A549 (cell line): Measurements from ENCODE around the gene EIF4E2. TPM values are rescaled to one million over a fixed set of nuclear protein-coding genes. Genes with fewer than 3 reads are reported as not detected.
A peak's percentile ranks its signal among the peaks of the same experiment; 100 is the strongest.

Experiments used
- ATAC-seq, 2 experiments: fragments of 200-7000 bp in 1 of 2; fragments of >200 bp in 1 of 2; cut with Nextera tagmentation in 1 of 2; cut with Tn5 transposase in 1 of 2; 3 replicates each; pipeline versions ENCODE4 v1.8.0 to v1.9.1; 2018 to 2020; ENCODE audit warnings: mild to moderate bottlenecking in 1 of 2, moderate library complexity in 1 of 2
- CTCF ChIA-PET: fragments of 300-600 bp; sonication (Branson Sonifier 250); formaldehyde crosslinking; extraction: SDS; loops from one replicate; lab custom pipeline; 2021; ENCODE audit warnings: antibody characterized with exemption, inconsistent platforms; lab: Yijun Ruan, JAX
- POLR2A ChIA-PET: fragments of 350-600 bp; formaldehyde crosslinking; extraction: SDS; loops from one replicate; lab custom pipeline; 2021; ENCODE audit warnings: antibody characterized with exemption, inconsistent platforms; lab: Yijun Ruan, JAX
- DNase-seq, 2 experiments: peaks; one replicate each; pipeline versions ENCODE4 v3.0.0 to v3.0.0-alpha.2; 2011 to 2016; ENCODE audit warnings: low read depth in 1 of 2, low spot score in 1 of 2
- FAIRE-seq: peaks from 2 replicates; lab custom pipeline; 2011; peaks lifted over from hg19 to GRCh38; lab: Jason Lieb, UNC
- H3K27ac ChIP-seq, 2 experiments: fragments of >200 bp; sonication (Bioruptor Twin); formaldehyde crosslinking; 3 replicates each; pipeline ENCODE4 v1.5.1; 2016 to 2017
- H3K4me1 ChIP-seq: fragments of >200 bp; sonication (Bioruptor Twin); formaldehyde crosslinking; 3 replicates; pipeline ENCODE4 v1.6.1; 2016
- H3K4me2 ChIP-seq: fragments of >200 bp; sonication (Bioruptor Twin); formaldehyde crosslinking; 3 replicates; pipeline ENCODE4 v1.6.1; 2016
- H3K4me3 ChIP-seq: fragments of >200 bp; sonication (Bioruptor Twin); formaldehyde crosslinking; 3 replicates; pipeline ENCODE4 v1.5.1; 2016
- H3K9me3 ChIP-seq: fragments of >200 bp; sonication (Bioruptor Twin); formaldehyde crosslinking; 3 replicates; pipeline ENCODE4 v1.6.1; 2016
- BHLHE40 ChIP-seq: IDR thresholded peaks from 2 replicates; pipeline ENCODE4 v1.6.1; 2012; ENCODE audit warnings: low read depth, low read length, inconsistent platforms
- CBX2 ChIP-seq: fragments of 200-600 bp; sonication (generic); IDR thresholded peaks from 2 replicates; pipeline ENCODE4 v1.6.1; 2016; ENCODE audit warnings: low read depth, mild to moderate bottlenecking, borderline replicate concordance
- CHD2 ChIP-seq: fragments of 150-350 bp; IDR thresholded peaks from 2 replicates; pipeline ENCODE4 v1.6.1; 2014; ENCODE audit warnings: low read length; ENCODE audit not compliant: partially characterized antibody
- ESRRA ChIP-seq: fragments of 150-350 bp; IDR thresholded peaks from 2 replicates; pipeline ENCODE4 v1.6.1; 2014; ENCODE audit warnings: mild to moderate bottlenecking, low read length, borderline replicate concordance
- FOSB ChIP-seq: fragments of 250-450 bp; sonication (Bioruptor Pico); IDR thresholded peaks from 2 replicates; pipeline ENCODE4 v1.5.0; 2020; ENCODE audit warnings: mild to moderate bottlenecking, moderate library complexity
- FOSL2 ChIP-seq, 2 experiments: fragments of 450-650 bp in 1 of 2; fragments of >200 bp in 1 of 2; sonication (Bioruptor Twin) in 1 of 2; formaldehyde crosslinking; IDR thresholded peaks; 2 replicates each; pipeline versions ENCODE4 v1.5.0 to v1.6.1; 2016 to 2020; ENCODE audit warnings: mild to moderate bottlenecking in 1 of 2, moderate library complexity in 1 of 2
- GATA3 ChIP-seq: IDR thresholded peaks from 2 replicates; pipeline ENCODE4 v1.6.1; 2012; ENCODE audit warnings: borderline replicate concordance
- HOXB5 ChIP-seq: fragments of 250-450 bp; sonication (Bioruptor Pico); IDR thresholded peaks from 2 replicates; pipeline ENCODE4 v1.5.0; 2020; ENCODE audit warnings: mild to moderate bottlenecking, moderate library complexity
- JUN ChIP-seq, 2 experiments: fragments of >200 bp; sonication (Bioruptor Twin); formaldehyde crosslinking; IDR thresholded peaks; 2 replicates in 1 of 2; 3 replicates in 1 of 2; pipeline ENCODE4 v1.6.1; 2016 to 2017
- KDM5A ChIP-seq: fragments of 200-600 bp; sonication (generic); IDR thresholded peaks from 2 replicates; pipeline ENCODE4 v1.6.1; 2016; ENCODE audit warnings: antibody characterized with exemption, mild to moderate bottlenecking
- MYC ChIP-seq: IDR thresholded peaks from 2 replicates; pipeline ENCODE4 v1.6.1; 2012; ENCODE audit warnings: mild to moderate bottlenecking, inconsistent platforms, low read length, improper control_type of control experiment, borderline replicate concordance
- NFE2L2 ChIP-seq: fragments of 150-350 bp; conservative IDR thresholded peaks from 2 replicates; pipeline ENCODE4 v1.6.1; 2014; ENCODE audit warnings: low read length
- NPAS2 ChIP-seq: fragments of 250-450 bp; sonication (Bioruptor Pico); IDR thresholded peaks from 2 replicates; pipeline ENCODE4 v1.8.0; 2022; ENCODE audit warnings: mild to moderate bottlenecking, moderate library complexity, borderline replicate concordance
- NR3C1 ChIP-seq: fragments of >200 bp; sonication (Bioruptor Twin); formaldehyde crosslinking; IDR thresholded peaks from 3 replicates; pipeline ENCODE4 v1.6.1; 2017
- PHF8 ChIP-seq: fragments of 200-600 bp; sonication (generic); IDR thresholded peaks from 2 replicates; pipeline ENCODE4 v1.6.1; 2016; ENCODE audit warnings: low read depth, mild to moderate bottlenecking, antibody characterized with exemption, moderate library complexity, borderline replicate concordance
- POLR2AphosphoS2 ChIP-seq: conservative IDR thresholded peaks from 2 replicates; pipeline ENCODE4 v1.6.1; 2012; ENCODE audit warnings: low read length, improper control_type of control experiment, inconsistent platforms
- RCOR1 ChIP-seq: fragments of 150-350 bp; IDR thresholded peaks from 2 replicates; pipeline ENCODE4 v1.6.1; 2014; ENCODE audit warnings: antibody characterized with exemption, low read length, low read depth
- SREBF2 ChIP-seq: fragments of 450-650 bp; IDR thresholded peaks from 2 replicates; pipeline ENCODE4 v1.6.1; 2014; ENCODE audit warnings: mild to moderate bottlenecking, moderate library complexity
- TP53 ChIP-seq: fragments of 250-450 bp; sonication (Bioruptor Pico); IDR thresholded peaks from 2 replicates; pipeline ENCODE4 v1.5.0; 2021; ENCODE audit warnings: mild to moderate bottlenecking, moderate library complexity
- WGBS: methylation state at CpG from one replicate; pipeline ENCODE4 v1.1.6; 2017; ENCODE audit errors: missing lambda C conversion rate; 5-methylcytosine and 5-hydroxymethylcytosine counted together
- polyA minus RNA-seq: library from RNA; depleted of rRNA, polyadenylated mRNA; stranded (reverse); fragments of >200 nt; gene quantifications from 2 replicates; pipeline ENCODE4 v1.2.3, GENCODE V29; 2011; rRNA and poly(A)+ RNA removed
- polyA plus RNA-seq, 4 experiments: library from polyadenylated mRNA; depleted of rRNA in 3 of 4; stranded (reverse); fragments of >200 nt; fragmentation: RNase III in 1 of 4; extraction: RNeasy Plus Mini Kit Qiagen cat#74134 plus additional on column Dnase treatment in 1 of 4; gene quantifications; 2 replicates in 3 of 4; 3 replicates in 1 of 4; pipeline ENCODE4 v1.2.3, GENCODE V29; 2011 to 2017
- TF ChIP-seq, protein P1 (sequence below): fragments of 200-600 bp; sonication (generic); IDR thresholded peaks from 2 replicates; pipeline ENCODE4 v1.6.1; 2016; ENCODE audit warnings: antibody characterized with exemption, mild to moderate bottlenecking, moderate library complexity
- TF ChIP-seq, protein P2 (sequence below): IDR thresholded peaks from 2 replicates; pipeline ENCODE4 v1.6.1; 2012
- TF ChIP-seq, protein P3 (sequence below): fragments of >200 bp; sonication (Bioruptor Twin); formaldehyde crosslinking; IDR thresholded peaks from 3 replicates; pipeline ENCODE4 v1.6.1; 2016
- TF ChIP-seq, protein P4 (sequence below): fragments of 150-350 bp; IDR thresholded peaks from 2 replicates; pipeline ENCODE4 v1.6.1; 2014; ENCODE audit warnings: low read depth, mild to moderate bottlenecking, low read length
- TF ChIP-seq, protein P5 (sequence below): fragments of 250-450 bp; sonication (Bioruptor Pico); IDR thresholded peaks from 2 replicates; pipeline ENCODE4 v1.5.0; 2021; ENCODE audit warnings: mild to moderate bottlenecking, moderate library complexity, borderline replicate concordance
- TF ChIP-seq, protein P6 (sequence below): fragments of 450-650 bp; IDR thresholded peaks from 2 replicates; pipeline ENCODE4 v1.6.1; 2014; ENCODE audit warnings: antibody characterized with exemption

EIF4E2 gene, protein sequence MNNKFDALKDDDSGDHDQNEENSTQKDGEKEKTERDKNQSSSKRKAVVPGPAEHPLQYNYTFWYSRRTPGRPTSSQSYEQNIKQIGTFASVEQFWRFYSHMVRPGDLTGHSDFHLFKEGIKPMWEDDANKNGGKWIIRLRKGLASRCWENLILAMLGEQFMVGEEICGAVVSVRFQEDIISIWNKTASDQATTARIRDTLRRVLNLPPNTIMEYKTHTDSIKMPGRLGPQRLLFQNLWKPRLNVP
- polyA plus RNA-seq (2011; rRNA removed), result 49.1 and 51.4 TPM in 2 replicates
- 40.5 and 41.6 TPM in 2 replicates for polyA plus RNA-seq (2012; cell fraction: cytosol; rRNA removed)
- 24.7 and 43.5 TPM in 2 replicates for polyA plus RNA-seq (2012; cell fraction: nucleus; rRNA removed)
- 177 to 234 TPM (median 197 TPM) in 3 replicates for polyA plus RNA-seq (2017; fragmentation: RNase III; extraction: RNeasy Plus Mini Kit Qiagen cat#74134 plus additional on column Dnase treatment)
- 30.4 and 45.0 TPM in 2 replicates for polyA minus RNA-seq

DNA sequence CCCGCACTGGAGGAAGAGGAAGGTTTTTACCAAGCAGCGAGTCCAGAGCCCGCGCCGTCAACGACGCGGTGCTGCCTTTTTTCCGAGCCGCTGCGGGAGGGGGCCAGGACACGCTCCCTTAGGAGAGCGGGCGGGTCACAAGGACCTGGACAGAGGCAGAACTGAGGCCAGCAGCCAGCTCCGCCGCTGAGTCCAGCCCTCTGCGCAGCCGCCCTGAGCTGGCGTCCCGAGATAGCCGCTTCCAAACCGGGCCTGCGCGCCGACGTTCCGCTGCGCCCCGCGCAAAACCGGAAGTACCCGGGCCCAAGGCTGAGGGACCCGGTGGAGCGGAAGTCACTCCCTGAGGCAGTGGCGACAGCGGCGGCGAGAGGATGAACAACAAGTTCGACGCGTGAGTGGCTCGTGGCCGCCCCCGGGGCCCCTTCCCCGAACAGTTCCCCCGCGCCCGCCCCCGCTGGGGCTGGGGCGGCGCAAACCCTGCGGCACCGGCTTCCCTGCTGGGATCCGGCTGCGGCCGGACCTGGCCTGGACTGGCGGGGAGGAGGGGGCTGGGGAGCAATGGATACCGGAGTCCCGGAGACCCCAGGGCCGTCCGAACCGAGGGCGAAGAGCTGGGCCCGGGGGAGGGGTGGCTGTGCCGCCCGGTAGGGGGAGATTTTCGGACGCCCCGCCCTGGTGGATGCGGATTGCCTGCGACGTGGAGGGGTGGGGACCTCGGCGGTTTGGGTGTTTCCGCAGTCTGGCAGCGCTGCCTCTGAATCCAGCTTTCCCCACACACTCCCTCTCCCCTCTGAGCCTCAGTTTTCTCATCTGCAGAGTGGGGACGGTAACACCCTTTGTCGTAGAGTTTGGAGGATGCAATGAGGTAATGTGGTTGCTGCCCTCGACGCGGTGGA lies at the start of gene EIF4E2, which contains the start of gene TIGD1:
Gene EIF4E2 (plus strand): TSS at position 336 of the 896 bp plus-strand sequence. CDS start 36 bp downstream, at position 372.
Gene TIGD1 (minus strand): TSS at position 204 of the 896 bp plus-strand sequence. CDS start 675 bp downstream, outside the sequence.
- peak; percentile 95 to 98 for DNase-seq
- WGBS, result 2% methylated on average over 27 of the region's 81 CpGs
- Histone ChIP-seq H3K4me2 (peak within 1 kb of the TSS; percentile 78), H3K4me3 (peak within 1 kb of the TSS; percentile 95), H3K9me3 (no peaks in the 10 kb centered on the region), H3K4me1 (peaks cover 5% of the 10 kb centered on the region; the same call in 2 of the 3 replicates), H3K27ac (peak within 1 kb of the TSS; percentile 99)
- ATAC-seq, result peak; percentile 96 to 98
- no peak for FAIRE-seq
- POLR2A ChIA-PET, result interaction anchor here (0.7 to 1.5 kb wide), 7 partner anchors 11 to 55 kb away, joined by 3 to 13 read pairs (median 5); no protein-coding TSS in a partner anchor
- CTCF ChIA-PET, result interaction anchor here (0.7 to 1.4 kb wide), 2 partner anchors 17 to 43 kb away, joined by 3 to 7 read pairs; no protein-coding TSS in a partner anchor
- TF ChIP-seq, protein P1, sequence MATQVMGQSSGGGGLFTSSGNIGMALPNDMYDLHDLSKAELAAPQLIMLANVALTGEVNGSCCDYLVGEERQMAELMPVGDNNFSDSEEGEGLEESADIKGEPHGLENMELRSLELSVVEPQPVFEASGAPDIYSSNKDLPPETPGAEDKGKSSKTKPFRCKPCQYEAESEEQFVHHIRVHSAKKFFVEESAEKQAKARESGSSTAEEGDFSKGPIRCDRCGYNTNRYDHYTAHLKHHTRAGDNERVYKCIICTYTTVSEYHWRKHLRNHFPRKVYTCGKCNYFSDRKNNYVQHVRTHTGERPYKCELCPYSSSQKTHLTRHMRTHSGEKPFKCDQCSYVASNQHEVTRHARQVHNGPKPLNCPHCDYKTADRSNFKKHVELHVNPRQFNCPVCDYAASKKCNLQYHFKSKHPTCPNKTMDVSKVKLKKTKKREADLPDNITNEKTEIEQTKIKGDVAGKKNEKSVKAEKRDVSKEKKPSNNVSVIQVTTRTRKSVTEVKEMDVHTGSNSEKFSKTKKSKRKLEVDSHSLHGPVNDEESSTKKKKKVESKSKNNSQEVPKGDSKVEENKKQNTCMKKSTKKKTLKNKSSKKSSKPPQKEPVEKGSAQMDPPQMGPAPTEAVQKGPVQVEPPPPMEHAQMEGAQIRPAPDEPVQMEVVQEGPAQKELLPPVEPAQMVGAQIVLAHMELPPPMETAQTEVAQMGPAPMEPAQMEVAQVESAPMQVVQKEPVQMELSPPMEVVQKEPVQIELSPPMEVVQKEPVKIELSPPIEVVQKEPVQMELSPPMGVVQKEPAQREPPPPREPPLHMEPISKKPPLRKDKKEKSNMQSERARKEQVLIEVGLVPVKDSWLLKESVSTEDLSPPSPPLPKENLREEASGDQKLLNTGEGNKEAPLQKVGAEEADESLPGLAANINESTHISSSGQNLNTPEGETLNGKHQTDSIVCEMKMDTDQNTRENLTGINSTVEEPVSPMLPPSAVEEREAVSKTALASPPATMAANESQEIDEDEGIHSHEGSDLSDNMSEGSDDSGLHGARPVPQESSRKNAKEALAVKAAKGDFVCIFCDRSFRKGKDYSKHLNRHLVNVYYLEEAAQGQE, result peak; percentile 48; the same call in 1 of the 2 replicates
- TF ChIP-seq, protein P2, sequence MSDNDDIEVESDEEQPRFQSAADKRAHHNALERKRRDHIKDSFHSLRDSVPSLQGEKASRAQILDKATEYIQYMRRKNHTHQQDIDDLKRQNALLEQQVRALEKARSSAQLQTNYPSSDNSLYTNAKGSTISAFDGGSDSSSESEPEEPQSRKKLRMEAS, result peak; percentile 89
- TF ChIP-seq ESRRA (no peak), FOSB (CRISPR knock-in tag) (no peak), TP53 (peak; percentile 38; the same call in 1 of the 2 replicates), BHLHE40 (0 out of 2 replicates have a peak, but pooled peaks have one; percentile 25), NFE2L2 (no peak), JUN (IDR thresholded peaks at IDR 0.05) (peak; percentile 86 to 97; a peak in 4 of 5 replicates), GATA3 (peak; percentile 45; the same call in 1 of the 2 replicates), SREBF2 (no peak), PHF8 (peak; percentile 79), RCOR1 (peak; percentile 75; the same call in 1 of the 2 replicates), NPAS2 (CRISPR knock-in tag) (no peak), HOXB5 (CRISPR knock-in tag) (no peak), CBX2 (no peak), FOSL2 (IDR thresholded peaks at IDR 0.05) (no peak), FOSL2 (CRISPR knock-in tag; IDR thresholded peaks at IDR 0.05) (peak; percentile 5; the same call in 1 of the 2 replicates), KDM5A (peak; percentile 47; the same call in 1 of the 2 replicates), POLR2AphosphoS2 (no peak), NR3C1 (no peak), MYC (peak; percentile 19; the same call in 1 of the 2 replicates), CHD2 (peak; percentile 28)
- TF ChIP-seq, protein P3, sequence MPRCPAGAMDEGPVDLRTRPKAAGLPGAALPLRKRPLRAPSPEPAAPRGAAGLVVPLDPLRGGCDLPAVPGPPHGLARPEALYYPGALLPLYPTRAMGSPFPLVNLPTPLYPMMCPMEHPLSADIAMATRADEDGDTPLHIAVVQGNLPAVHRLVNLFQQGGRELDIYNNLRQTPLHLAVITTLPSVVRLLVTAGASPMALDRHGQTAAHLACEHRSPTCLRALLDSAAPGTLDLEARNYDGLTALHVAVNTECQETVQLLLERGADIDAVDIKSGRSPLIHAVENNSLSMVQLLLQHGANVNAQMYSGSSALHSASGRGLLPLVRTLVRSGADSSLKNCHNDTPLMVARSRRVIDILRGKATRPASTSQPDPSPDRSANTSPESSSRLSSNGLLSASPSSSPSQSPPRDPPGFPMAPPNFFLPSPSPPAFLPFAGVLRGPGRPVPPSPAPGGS, result peak; percentile 85; the same call in 2 of the 3 replicates
- TF ChIP-seq, protein P4, sequence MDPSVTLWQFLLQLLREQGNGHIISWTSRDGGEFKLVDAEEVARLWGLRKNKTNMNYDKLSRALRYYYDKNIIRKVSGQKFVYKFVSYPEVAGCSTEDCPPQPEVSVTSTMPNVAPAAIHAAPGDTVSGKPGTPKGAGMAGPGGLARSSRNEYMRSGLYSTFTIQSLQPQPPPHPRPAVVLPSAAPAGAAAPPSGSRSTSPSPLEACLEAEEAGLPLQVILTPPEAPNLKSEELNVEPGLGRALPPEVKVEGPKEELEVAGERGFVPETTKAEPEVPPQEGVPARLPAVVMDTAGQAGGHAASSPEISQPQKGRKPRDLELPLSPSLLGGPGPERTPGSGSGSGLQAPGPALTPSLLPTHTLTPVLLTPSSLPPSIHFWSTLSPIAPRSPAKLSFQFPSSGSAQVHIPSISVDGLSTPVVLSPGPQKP, result 0 out of 2 replicates have a peak, but pooled peaks have one; percentile 36
- TF ChIP-seq, protein P5, sequence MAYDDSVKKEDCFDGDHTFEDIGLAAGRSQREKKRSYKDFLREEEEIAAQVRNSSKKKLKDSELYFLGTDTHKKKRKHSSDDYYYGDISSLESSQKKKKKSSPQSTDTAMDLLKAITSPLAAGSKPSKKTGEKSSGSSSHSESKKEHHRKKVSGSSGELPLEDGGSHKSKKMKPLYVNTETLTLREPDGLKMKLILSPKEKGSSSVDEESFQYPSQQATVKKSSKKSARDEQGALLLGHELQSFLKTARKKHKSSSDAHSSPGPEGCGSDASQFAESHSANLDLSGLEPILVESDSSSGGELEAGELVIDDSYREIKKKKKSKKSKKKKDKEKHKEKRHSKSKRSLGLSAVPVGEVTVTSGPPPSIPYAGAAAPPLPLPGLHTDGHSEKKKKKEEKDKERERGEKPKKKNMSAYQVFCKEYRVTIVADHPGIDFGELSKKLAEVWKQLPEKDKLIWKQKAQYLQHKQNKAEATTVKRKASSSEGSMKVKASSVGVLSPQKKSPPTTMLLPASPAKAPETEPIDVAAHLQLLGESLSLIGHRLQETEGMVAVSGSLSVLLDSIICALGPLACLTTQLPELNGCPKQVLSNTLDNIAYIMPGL (CRISPR knock-in tag), result peak; percentile 79; the same call in 1 of the 2 replicates
- TF ChIP-seq, protein P6, sequence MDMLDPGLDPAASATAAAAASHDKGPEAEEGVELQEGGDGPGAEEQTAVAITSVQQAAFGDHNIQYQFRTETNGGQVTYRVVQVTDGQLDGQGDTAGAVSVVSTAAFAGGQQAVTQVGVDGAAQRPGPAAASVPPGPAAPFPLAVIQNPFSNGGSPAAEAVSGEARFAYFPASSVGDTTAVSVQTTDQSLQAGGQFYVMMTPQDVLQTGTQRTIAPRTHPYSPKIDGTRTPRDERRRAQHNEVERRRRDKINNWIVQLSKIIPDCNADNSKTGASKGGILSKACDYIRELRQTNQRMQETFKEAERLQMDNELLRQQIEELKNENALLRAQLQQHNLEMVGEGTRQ, result no peak
